Pancreas (tissue), 10 donors: Measurements from ENCODE around the gene IFITM10. TPM values are rescaled to one million over a fixed set of nuclear protein-coding genes. Genes with fewer than 3 reads are reported as not detected.

Experiments
- ATAC-seq, 4 donors: fragments of 200-7000 bp; cut with Tn5 transposase; one replicate each; pipeline versions ENCODE4 v1.8.0 to v1.9.1; 2020; ENCODE audit warnings: mild to moderate bottlenecking in 4 of 4, moderate library complexity in 4 of 4
- DNase-seq, 6 donors: peaks; one replicate each; pipeline ENCODE4 v3.0.0-alpha.2; 2020
- FAIRE-seq: peaks from 2 replicates; lab custom pipeline; 2012; peaks lifted over from hg19 to GRCh38; lab: Jason Lieb, UNC
- H3K27ac ChIP-seq, 4 donors: fragments of 200-600 bp; sonication (generic); 1 replicate in 3 of 4; 2 replicates in 1 of 4; pipeline versions ENCODE4 v1.5.0 to v1.8.0; 2020
- H3K27me3 ChIP-seq, 4 donors: fragments of 200-600 bp; one replicate each; pipeline ENCODE4 v1.8.0; 2021
- H3K36me3 ChIP-seq, 3 donors: fragments of 200-600 bp; sonication (generic) in 1 of 3; one replicate each; pipeline versions ENCODE4 v1.5.0 to v1.8.0; 2020 to 2021
- H3K4me1 ChIP-seq, 3 donors: fragments of 200-600 bp; one replicate each; pipeline ENCODE4 v1.8.0; 2021
- H3K4me3 ChIP-seq, 4 donors: fragments of 200-600 bp; sonication (generic) in 2 of 4; one replicate each; pipeline versions ENCODE4 v1.5.0 to v1.8.0; 2020 to 2021
- H3K9me3 ChIP-seq, 4 donors: fragments of 200-600 bp; one replicate each; pipeline ENCODE4 v1.8.0; 2021
- CTCF ChIP-seq, 4 donors: fragments of 200-600 bp; sonication (generic) in 3 of 4; IDR thresholded peaks; one replicate each; pipeline versions ENCODE4 v1.5.0 to v1.8.0; 2021; ENCODE audit warnings: antibody characterized with exemption in 4 of 4
- WGBS, 2 donors: extraction: QIAGEN DNeasy Blood & Tissue Kit; methylation state at CpG; one replicate each; pipeline ENCODE4 v1.1.7; 2013; 5-methylcytosine and 5-hydroxymethylcytosine counted together
- intact Hi-C, 3 donors: fragments of 100-400 bp; cut with DNase I; formaldehyde crosslinking; loops; one replicate each; pipeline versions ENCODE4 v1.11.1 to v1.14.2; 2022
- polyA plus RNA-seq, 2 donors: library from polyadenylated mRNA; stranded (reverse); fragments of 200-250 nt; gene quantifications; one replicate each; pipeline ENCODE4 v1.2.3, GENCODE V29; 2013
- total RNA-seq, 6 donors: library from RNA; stranded (reverse); fragmentation: NEBNext Ultra II Directional in 4 of 6; extraction: Animal tissue kit (Norgen Biotek cat#: 25700) in 4 of 6; gene quantifications; one replicate each; pipeline versions ENCODE4 v1.2.1 to v1.2.4, GENCODE V29; 2021 to 2023
- donor health status: healthy with polysubstance abuse.
- donor health status: DM: no; HTN: no; CAD: no; lungs with moderate emphysema.
- donor health status: DM: no; HTN: no; CAD: no.
- donor health status: control.
- donor health status: control.
- donor health status: Bipolar disorder and iron deficiency.
- donor health status: DM: yes; HTN: yes; CAD: no.
- donor health status: DM: no; HTN: no; CAD: no.
- donor health status: DM: no; HTN: no; CAD: no.
- donor health status: DM: yes; HTN: yes; CAD: no.

Gene IFITM10
- total RNA-seq (1 to 10 TPM in 1 of 6 donors, under 1 TPM in 5; 0.28 to 2.0 (median 0.45) TPM), polyA plus RNA-seq (under 1 TPM; 0.53 to 0.56 TPM)

GRCh38 chr11:1750481-1750839 lies at the start of gene IFITM10:
Gene IFITM10, minus strand, starts transcription at chr11:1750595. Its CDS starts 153 bp downstream, at chr11:1750442.
- H3K27ac ChIP-seq = peak within 1 kb of the TSS in 1 of 4 donors; percentile 27
- FAIRE-seq = no peak
- peaks cover 0 to 8% (median 0%) of the 10 kb centered on the region in 3 donors for H3K4me1 ChIP-seq
- intact Hi-C loops = no loop called here
- ATAC-seq = peak; percentile 36 to 55 (median 46)
- H3K36me3 ChIP-seq = peaks cover 0 to 21% (median 2%) of the 10 kb centered on the region in 3 donors
- H3K27me3 ChIP-seq = no peaks in the 10 kb centered on the region
- no peak for TF ChIP-seq CTCF (IDR thresholded peaks at IDR 0.05)
- no peak within 1 kb of the TSS for H3K4me3 ChIP-seq
- H3K9me3 ChIP-seq = no peaks in the 10 kb centered on the region
- 20 to 22% methylated on average over 6 of the region's 6 CpGs for WGBS, 2 donors
- DNase-seq = peak in 3 of 6 donors; percentile 29 to 57 (median 42)

DNA sequence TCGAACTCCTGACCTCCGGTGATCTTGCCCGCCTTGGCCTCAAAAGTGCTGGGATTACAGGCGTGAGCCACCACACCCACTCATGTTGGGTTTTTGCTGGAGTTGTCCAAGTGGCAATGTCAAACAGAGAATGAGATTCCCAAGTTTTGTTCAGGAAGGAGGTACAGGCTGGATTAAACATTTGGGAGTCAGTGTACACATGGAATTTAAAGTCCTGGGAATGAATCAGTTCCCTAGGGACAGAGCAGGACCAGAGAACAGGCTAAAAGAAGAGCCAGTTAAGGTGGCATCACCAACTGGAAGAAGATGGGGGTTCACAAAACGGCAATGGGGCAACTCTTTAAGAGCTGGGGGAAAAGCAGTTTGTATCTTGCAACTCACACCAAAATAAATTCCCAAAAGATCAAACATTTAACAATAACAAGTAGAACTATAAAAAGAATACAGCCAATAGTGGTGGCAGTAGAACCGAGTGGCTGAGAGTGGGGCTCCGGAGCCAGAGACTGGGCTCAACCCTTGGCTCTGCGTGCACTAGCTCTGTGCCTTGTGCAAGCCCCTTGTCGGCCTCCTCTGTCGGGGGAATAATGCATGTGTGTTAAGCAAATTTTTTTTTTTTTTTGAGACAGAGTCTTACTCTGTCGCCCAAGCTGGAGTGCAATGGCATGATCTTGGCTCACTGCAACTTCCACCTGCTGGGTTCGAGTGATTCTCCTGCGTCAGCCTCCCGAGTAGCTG lies 47.2 kb upstream of the IFITM10 start:
- DNase-seq (no peak), FAIRE-seq (no peak), ATAC-seq (no peak)
- 84 to 86% methylated on average over 13 to 14 of the region's 14 CpGs for WGBS, 2 donors
- no peaks in the 10 kb centered on the region for H3K36me3 ChIP-seq
- intact Hi-C loops = no loop called here
- H3K27me3 ChIP-seq = no peaks in the 10 kb centered on the region
- no peaks in the 10 kb centered on the region for H3K9me3 ChIP-seq
- no peak overlapping the region for H3K27ac ChIP-seq
- no peaks in the 10 kb centered on the region for H3K4me1 ChIP-seq
- H3K4me3 ChIP-seq = no peak overlapping the region
- TF ChIP-seq CTCF (IDR thresholded peaks at IDR 0.05) = no peak

- DNase-seq = no peak
- Histone ChIP-seq H3K4me3 (no peak overlapping the region), H3K27me3 (no peaks in the 10 kb centered on the region), H3K27ac (no peak overlapping the region), H3K9me3 (no peaks in the 10 kb centered on the region), H3K36me3 (no peaks in the 10 kb centered on the region), H3K4me1 (no peaks in the 10 kb centered on the region)
- intact Hi-C loops = no loop called here
- no peak for ATAC-seq
- 76% methylated on average over 12 of the region's 12 CpGs for WGBS, 2 donors
- no peak for FAIRE-seq
- no peak for TF ChIP-seq CTCF (IDR thresholded peaks at IDR 0.05)
Observed at GRCh38 chr11:1796413-1797011, 46.1 kb upstream of the IFITM10 start.

DNA sequence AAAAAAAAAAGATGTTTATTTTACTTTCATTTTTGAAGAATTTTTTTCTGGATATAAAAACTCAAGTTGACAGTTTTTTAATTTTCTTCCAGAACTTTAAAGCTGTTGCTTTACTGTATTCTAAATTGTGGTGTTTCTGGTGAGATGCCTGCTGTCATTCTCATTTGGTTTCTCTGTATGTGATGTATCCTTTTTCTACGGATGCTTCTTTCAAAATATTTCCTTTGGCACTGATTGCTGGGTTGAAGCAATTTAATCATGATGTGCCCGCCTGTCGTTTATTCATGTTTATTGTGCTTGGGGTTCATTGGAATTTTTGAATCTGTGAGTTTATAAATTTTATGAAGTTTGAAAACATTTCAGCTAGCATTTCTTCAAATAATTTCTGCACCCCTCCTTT lies 42.7 kb upstream of the IFITM10 start:
- ATAC-seq (no peak), DNase-seq (no peak), FAIRE-seq (no peak)
- WGBS, 2 donors = 76 to 82% methylated on average over 3 of the region's 3 CpGs
- Histone ChIP-seq H3K4me1 (no peaks in the 10 kb centered on the region), H3K27me3 (no peaks in the 10 kb centered on the region), H3K36me3 (no peaks in the 10 kb centered on the region), H3K4me3 (no peak overlapping the region), H3K9me3 (no peaks in the 10 kb centered on the region), H3K27ac (no peak overlapping the region)
- intact Hi-C loops = no loop called here
- no peak for TF ChIP-seq CTCF (IDR thresholded peaks at IDR 0.05)

DNA sequence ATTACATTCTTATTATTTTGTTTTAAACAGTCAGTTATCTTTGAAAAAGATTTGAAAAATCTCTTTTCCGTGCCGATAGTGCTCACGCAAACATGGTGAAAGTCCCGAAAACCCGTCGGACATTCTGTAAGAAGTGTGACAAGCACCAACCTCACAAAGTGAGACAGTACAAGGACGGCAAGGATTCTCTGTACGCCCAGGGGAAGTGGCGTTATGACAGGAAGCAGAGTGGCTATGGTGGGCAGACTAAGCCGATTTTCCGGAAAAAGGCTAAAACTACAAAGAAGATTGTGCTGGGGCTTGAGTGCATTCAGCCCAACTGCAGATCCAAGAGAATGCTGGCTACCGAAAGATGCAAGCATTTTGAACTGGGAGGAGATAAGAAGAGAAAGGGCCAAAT lies 42.1 kb upstream of the IFITM10 start:
- 82 to 83% methylated on average over 12 of the region's 12 CpGs for WGBS, 2 donors
- no peak overlapping the region for H3K27ac ChIP-seq

More for the DNA sequence above, 42.1 kb upstream of the IFITM10 start:
- no peak for FAIRE-seq
- Histone ChIP-seq H3K9me3 (no peaks in the 10 kb centered on the region), H3K36me3 (no peaks in the 10 kb centered on the region), H3K4me3 (no peak overlapping the region), H3K4me1 (no peaks in the 10 kb centered on the region), H3K27me3 (no peaks in the 10 kb centered on the region)
- no peak for TF ChIP-seq CTCF (IDR thresholded peaks at IDR 0.05)
- intact Hi-C loops = no loop called here
- no peak for DNase-seq
- no peak for ATAC-seq
